ENCODE data around the gene BAHCC1. TPM values are rescaled to one million over a fixed set of nuclear protein-coding genes. Genes with fewer than 3 reads are reported as not detected.

The BAHCC1 gene
- polyA plus RNA-seq, 3 donors: 13.4 to 15.8 (median 15.2) TPM

- DNase-seq (ENCODE audit: low read depth in 3 of 3, low spot score in 2 of 3): no peak
Observed at GRCh38 chr17:81409190-81409935, 14.1 kb downstream of the BAHCC1 start.

GRCh38 chr17:81410852-81411251, 15.6 kb downstream of the BAHCC1 start:
- DNase-seq (ENCODE audit: low read depth in 3 of 3, low spot score in 2 of 3): no peak

GRCh38 chr17:81411305-81411704, 16.0 kb downstream of the BAHCC1 start:
- no peak for DNase-seq (ENCODE audit: low read depth in 3 of 3, low spot score in 2 of 3)

- DNase-seq (ENCODE audit: low read depth in 3 of 3, low spot score in 2 of 3): no peak
Observed at GRCh38 chr17:81412490-81413093, 17.3 kb downstream of the BAHCC1 start.

GRCh38 chr17:81413497-81414135, 18.4 kb downstream of the BAHCC1 start:
- DNase-seq (ENCODE audit: low read depth in 3 of 3, low spot score in 2 of 3): no peak

GRCh38 chr17:81414756-81415516, 19.7 kb downstream of the BAHCC1 start:
- DNase-seq (ENCODE audit: low read depth in 3 of 3, low spot score in 2 of 3): no peak

GRCh38 chr17:81415681-81416080, 20.4 kb downstream of the BAHCC1 start:
- no peak for DNase-seq (ENCODE audit: low read depth in 3 of 3, low spot score in 2 of 3)

- no peak for DNase-seq (ENCODE audit: low read depth in 3 of 3, low spot score in 2 of 3)
Observed at GRCh38 chr17:81416612-81417011, 21.4 kb downstream of the BAHCC1 start.

GRCh38 chr17:81417049-81417878, 22.0 kb downstream of the BAHCC1 start:
- no peak for DNase-seq (ENCODE audit: low read depth in 3 of 3, low spot score in 2 of 3)

GRCh38 chr17:81417879-81418709, 22.8 kb downstream of the BAHCC1 start:
- DNase-seq (ENCODE audit: low read depth in 3 of 3, low spot score in 2 of 3): no peak

GRCh38 chr17:81418710-81419318, 23.6 kb downstream of the BAHCC1 start:
- no peak for DNase-seq (ENCODE audit: low read depth in 3 of 3, low spot score in 2 of 3)

GRCh38 chr17:81419319-81419885, 24.1 kb downstream of the BAHCC1 start:
- DNase-seq (ENCODE audit: low read depth in 3 of 3, low spot score in 2 of 3): no peak

GRCh38 chr17:81419886-81420768, 24.9 kb downstream of the BAHCC1 start:
- no peak for DNase-seq (ENCODE audit: low read depth in 3 of 3, low spot score in 2 of 3)

- no peak for DNase-seq (ENCODE audit: low read depth in 3 of 3, low spot score in 2 of 3)
Observed at GRCh38 chr17:81420769-81421462, 25.7 kb downstream of the BAHCC1 start.

GRCh38 chr17:81422776-81423697, 27.8 kb downstream of the BAHCC1 start:
- no peak for DNase-seq (ENCODE audit: low read depth in 3 of 3, low spot score in 2 of 3)

- no peak for DNase-seq (ENCODE audit: low read depth in 3 of 3, low spot score in 2 of 3)
Observed at GRCh38 chr17:81423698-81424071, 28.4 kb downstream of the BAHCC1 start.
